B cell (primary cell): ENCODE measurements around the gene WHAMM. TPM values are rescaled to one million over a fixed set of nuclear protein-coding genes. Genes with fewer than 3 reads are reported as not detected.

ENCODE experiments used
- ATAC-seq: fragments of 200-7000 bp; cut with Tn5 transposase; one replicate; pipeline ENCODE4 v1.10.0; 2021; ENCODE audit warnings: low read depth, mild to moderate bottlenecking, moderate number of reproducible peaks, moderate library complexity
- CTCF ChIA-PET: fragments of 350-600 bp; sonication (Branson Sonifier 250); formaldehyde crosslinking; loops from one replicate; lab custom pipeline; 2021; ENCODE audit warnings: antibody characterized with exemption, inconsistent platforms; lab: Charles Lee
- POLR2A ChIA-PET: fragments of 350-600 bp; sonication (Branson Sonifier 250); formaldehyde crosslinking; loops from one replicate; lab custom pipeline; 2021; ENCODE audit warnings: antibody characterized with exemption; lab: Charles Lee
- DNase-seq: peaks from one replicate; pipeline ENCODE4 v3.0.0; 2013
- H2AFZ ChIP-seq: 2 replicates; pipeline ENCODE4 v1.6.1; 2012; ENCODE audit warnings: mild to moderate bottlenecking, low read depth, low read length; ENCODE audit not compliant: insufficient read depth, poor library complexity, severe bottlenecking
- H3K27ac ChIP-seq, 2 donors: 1 replicate in 1 of 2; 2 replicates in 1 of 2; pipeline ENCODE4 v1.5.1; 2012 to 2013; ENCODE audit warnings: low read length in 2 of 2, mild to moderate bottlenecking in 2 of 2, moderate library complexity in 1 of 2
- H3K27me3 ChIP-seq, 4 experiments: fragments of 200-600 bp in 1 of 4; sonication (generic) in 1 of 4; replicated peaks in 1 of 4; 1 replicate in 2 of 4; 2 replicates in 2 of 4; pipeline versions ENCODE4 v1.6.1 to v1.7.0; 2013 to 2016; ENCODE audit warnings: low read length in 3 of 4, mild to moderate bottlenecking in 2 of 4, mixed read lengths in 1 of 4, moderate library complexity in 1 of 4; ENCODE audit not compliant: insufficient read depth in 4 of 4, control insufficient read depth in 3 of 4; ENCODE audit errors: control extremely low read depth in 1 of 4
- H3K36me3 ChIP-seq, 2 experiments: replicated peaks in 1 of 2; 1 replicate in 1 of 2; 2 replicates in 1 of 2; pipeline versions ENCODE4 v1.6.1 to v1.7.1; 2013; ENCODE audit warnings: low read length in 1 of 2; ENCODE audit not compliant: insufficient read depth in 2 of 2, control insufficient read depth in 1 of 2; ENCODE audit errors: control extremely low read depth in 1 of 2, extremely low read depth in 1 of 2
- H3K4me1 ChIP-seq, 2 donors: fragments of 200-600 bp in 1 of 2; sonication (generic) in 1 of 2; 1 replicate in 1 of 2; 2 replicates in 1 of 2; pipeline versions ENCODE4 v1.5.1 to v1.6.1; 2013 to 2017; ENCODE audit warnings: low read length in 2 of 2; ENCODE audit not compliant: control insufficient read depth in 2 of 2, insufficient read depth in 2 of 2
- H3K4me2 ChIP-seq: replicated peaks from 2 replicates; pipeline ENCODE3; 2012; ENCODE audit warnings: mild to moderate bottlenecking, low read depth, low read length; ENCODE audit not compliant: poor library complexity, severe bottlenecking
- H3K4me3 ChIP-seq, 5 experiments: fragments of 200-600 bp in 1 of 5; sonication (generic) in 1 of 5; 1 replicate in 3 of 5; 2 replicates in 2 of 5; pipeline versions ENCODE4 v1.5.1 to v1.7.0; 2011 to 2016; ENCODE audit warnings: low read length in 4 of 5, mild to moderate bottlenecking in 4 of 5, low read depth in 2 of 5, control low read depth in 1 of 5, moderate library complexity in 1 of 5; ENCODE audit not compliant: insufficient read depth in 1 of 5; ENCODE audit errors: control extremely low read depth in 1 of 5, extremely low read depth in 1 of 5
- H3K79me2 ChIP-seq: fragments of 200-600 bp; sonication (generic); one replicate; pipeline ENCODE4 v1.6.0; 2016; ENCODE audit warnings: low read length; ENCODE audit not compliant: control insufficient read depth, insufficient read depth
- H3K9ac ChIP-seq: fragments of 200-600 bp; sonication (generic); 2 replicates; pipeline ENCODE4 v1.6.1; 2017; ENCODE audit warnings: mild to moderate bottlenecking, low read length, moderate library complexity
- H3K9me3 ChIP-seq, 3 donors: one replicate each; pipeline versions ENCODE4 v1.6.1 to v1.7.1; 2013; ENCODE audit warnings: low read length in 2 of 3; ENCODE audit not compliant: control insufficient read depth in 2 of 3, insufficient read depth in 1 of 3; ENCODE audit errors: control extremely low read depth in 1 of 3
- H4K20me1 ChIP-seq: 2 replicates; pipeline ENCODE4 v1.6.0; 2012; ENCODE audit warnings: mild to moderate bottlenecking, low read length; ENCODE audit not compliant: insufficient read depth, control insufficient read depth, poor library complexity, severe bottlenecking
- H3K27ac Mint-ChIP-seq: one replicate; pipeline ENCODE4 v1.8.0; 2021; ENCODE audit warnings: mixed read lengths
- H3K27me3 Mint-ChIP-seq: one replicate; pipeline ENCODE4 v1.8.0; 2021; ENCODE audit warnings: mixed read lengths
- H3K4me1 Mint-ChIP-seq: one replicate; pipeline ENCODE4 v1.8.0; 2021; ENCODE audit warnings: mixed read lengths
- H3K4me3 Mint-ChIP-seq: one replicate; pipeline ENCODE4 v1.8.0; 2021; ENCODE audit warnings: mixed read lengths
- H3K9me3 Mint-ChIP-seq: one replicate; pipeline ENCODE4 v1.8.0; 2022; ENCODE audit warnings: mixed read lengths; ENCODE audit not compliant: insufficient read depth
- CTCF ChIP-seq: fragments of 200-600 bp; IDR thresholded peaks from one replicate; pipeline ENCODE4 v1.8.0; 2022; ENCODE audit warnings: antibody characterized with exemption, mild to moderate bottlenecking
- EZH2 ChIP-seq: IDR thresholded peaks from 2 replicates; pipeline ENCODE4 v1.6.1; 2012; ENCODE audit warnings: borderline replicate concordance, low read depth, mild to moderate bottlenecking, moderate library complexity, low read length; ENCODE audit not compliant: insufficient read depth, poor library complexity, severe bottlenecking
- WGBS: methylation state at CpG from one replicate; pipeline ENCODE4 v1.1.5; 2013; ENCODE audit warnings: missing lambda C conversion rate; ENCODE audit not compliant: insufficient coverage; 5-methylcytosine and 5-hydroxymethylcytosine counted together
- intact Hi-C: fragments of 100-400 bp; cut with micrococcal nuclease; formaldehyde crosslinking; loops from one replicate; pipeline ENCODE4 v1.10.0; 2022
- polyA plus RNA-seq: library from polyadenylated mRNA; depleted of rRNA; stranded (reverse); fragments of >200 nt; gene quantifications from 2 replicates; pipeline ENCODE4 v1.2.3, GENCODE V29; 2012
- total RNA-seq, 2 donors: library from RNA; stranded (reverse); fragments of 120-200 nt in 1 of 2; gene quantifications; 1 replicate in 1 of 2; 2 replicates in 1 of 2; pipeline versions ENCODE4 v1.2.3 to v1.2.4, GENCODE V29; 2013 to 2022

The WHAMM gene
- total and polyA plus RNA-seq, 2 donors (not counting 1 experiment from before 2014, with no cell fraction given) = 18.3 to 31.3 TPM

- Histone ChIP-seq H3K79me2 (no peaks in the 10 kb centered on the region), H3K9me3 (no peaks in the 10 kb centered on the region), H3K4me3 (no peak overlapping the region), H2AFZ (no peak overlapping the region), H3K4me2 (no peak overlapping the region), H3K9ac (no peak overlapping the region), H3K27me3 (no peaks in the 10 kb centered on the region), H4K20me1 (no peaks in the 10 kb centered on the region), H3K4me1 (peaks cover 9 to 22% of the 10 kb centered on the region in 2 donors), H3K27ac (no peak overlapping the region), H3K36me3 (no peaks in the 10 kb centered on the region)
- DNase-seq = no peak
- Mint-ChIP-seq H3K27me3 (no peaks in the 10 kb centered on the region), H3K4me3 (no peak overlapping the region), H3K27ac (no peak overlapping the region), H3K4me1 (peaks cover 24% of the 10 kb centered on the region), H3K9me3 (no peaks in the 10 kb centered on the region)
- POLR2A ChIA-PET = no interaction called here
- CTCF ChIA-PET = interaction anchor here (1.2 kb wide), 1 partner anchor 395 kb away, joined by 3 read pairs; no protein-coding TSS in a partner anchor
- intact Hi-C loops = no loop called here
- 48% methylated on average over 16 of the region's 16 CpGs for WGBS
- TF ChIP-seq EZH2 (no peak), CTCF (no peak)
- ATAC-seq = no peak
Observed at GRCh38 chr15:82852941-82853561, 43.6 kb downstream of the WHAMM start.

GRCh38 chr15:82854554-82854953, 45.1 kb downstream of the WHAMM start:
- Histone ChIP-seq H3K27ac (no peak overlapping the region), H3K36me3 (no peaks in the 10 kb centered on the region), H3K27me3 (no peaks in the 10 kb centered on the region), H3K4me2 (no peak overlapping the region), H3K4me3 (no peak overlapping the region), H2AFZ (no peak overlapping the region), H3K9me3 (no peaks in the 10 kb centered on the region), H3K79me2 (no peaks in the 10 kb centered on the region), H3K9ac (no peak overlapping the region), H4K20me1 (no peaks in the 10 kb centered on the region), H3K4me1 (peaks cover 9 to 17% of the 10 kb centered on the region in 2 donors)
- ChIA-PET POLR2A (no interaction called here), CTCF (no interaction called here)
- H3K9me3 Mint-ChIP-seq = no peaks in the 10 kb centered on the region
- over 99% methylated on average over 19 of the region's 21 CpGs for WGBS
- no peaks in the 10 kb centered on the region for H3K27me3 Mint-ChIP-seq
- DNase-seq (no peak), ATAC-seq (no peak)
- TF ChIP-seq EZH2 (no peak), CTCF (no peak)
- intact Hi-C loops = no loop called here
- no peak overlapping the region for H3K27ac Mint-ChIP-seq
- H3K4me3 Mint-ChIP-seq = no peak overlapping the region
- H3K4me1 Mint-ChIP-seq = peaks cover 21% of the 10 kb centered on the region
